Sigmoid colon (tissue), 7 donors: ENCODE results near the gene SLC5A7. TPM values are rescaled to one million over a fixed set of nuclear protein-coding genes. Genes with fewer than 3 reads are reported as not detected.

Experiments
- DNase-seq: peaks from one replicate; pipeline ENCODE4 v3.0.0-alpha.2; 2019
- H3K27ac ChIP-seq, 4 donors: fragments of 200-600 bp; sonication (generic); one replicate each; pipeline ENCODE4 v1.5.1; 2016 to 2019; ENCODE audit warnings: mild to moderate bottlenecking in 1 of 4
- H3K27me3 ChIP-seq, 3 donors: fragments of 200-600 bp; sonication (generic); one replicate each; pipeline ENCODE4 v1.5.1; 2019; ENCODE audit warnings: mild to moderate bottlenecking in 1 of 3
- H3K36me3 ChIP-seq, 4 donors: fragments of 200-600 bp; sonication (generic); one replicate each; pipeline ENCODE4 v1.5.1; 2016 to 2019
- H3K4me1 ChIP-seq, 4 donors: fragments of 200-600 bp; sonication (generic); one replicate each; pipeline ENCODE4 v1.5.1; 2017 to 2019
- H3K4me3 ChIP-seq, 4 donors: fragments of 200-600 bp; sonication (generic); one replicate each; pipeline ENCODE4 v1.5.1; 2017 to 2019; ENCODE audit warnings: mild to moderate bottlenecking in 2 of 4, moderate library complexity in 1 of 4
- H3K9me3 ChIP-seq, 4 donors: fragments of 200-600 bp in 3 of 4; sonication (generic) in 3 of 4; one replicate each; pipeline versions ENCODE4 v1.5.1 to v1.6.1; 2013 to 2019
- EP300 ChIP-seq, 4 donors: sonication (generic); formaldehyde crosslinking; IDR thresholded peaks; one replicate each; pipeline ENCODE4 v1.6.1; 2017; ENCODE audit warnings: antibody characterized with exemption in 4 of 4
- POLR2A ChIP-seq, 2 donors: fragments of 450-650 bp; IDR thresholded peaks; one replicate each; pipeline ENCODE4 v1.6.1; 2016; ENCODE audit warnings: antibody characterized with exemption in 2 of 2, mild to moderate bottlenecking in 2 of 2, moderate library complexity in 2 of 2
- POLR2AphosphoS5 ChIP-seq, 4 donors: sonication (generic); formaldehyde crosslinking; IDR thresholded peaks; one replicate each; pipeline ENCODE4 v1.6.1; 2017; ENCODE audit warnings: antibody characterized with exemption in 4 of 4
- WGBS, 2 donors: extraction: QIAGEN DNeasy Blood & Tissue Kit; methylation state at CpG; one replicate each; pipeline ENCODE4 v1.1.7; 2013; 5-methylcytosine and 5-hydroxymethylcytosine counted together
- intact Hi-C: fragments of 100-400 bp; cut with DNase I; formaldehyde crosslinking; loops from one replicate; pipeline ENCODE4 v1.15.1; 2023
- polyA plus RNA-seq, 3 donors: library from polyadenylated mRNA; stranded (reverse); fragments of 200-250 nt; gene quantifications; one replicate each; pipeline ENCODE4 v1.2.3, GENCODE V29; 2013
- total RNA-seq, 4 donors: library from RNA; depleted of rRNA; stranded (reverse); fragments of >200 nt; gene quantifications; one replicate each; pipeline ENCODE4 v1.1.0, GENCODE V29; 2016
- TF ChIP-seq, protein P1 (sequence below), 4 experiments: fragments of 450-650 bp in 3 of 4; fragments of 200-600 bp in 1 of 4; IDR thresholded peaks; one replicate each; pipeline ENCODE4 v1.5.1; 2016 to 2019; ENCODE audit warnings: antibody characterized with exemption in 4 of 4, mild to moderate bottlenecking in 3 of 4, moderate library complexity in 2 of 4
- donor health status: healthy with polysubstance abuse.
- donor health status: Bipolar disorder and iron deficiency.
- donor health status: healthy.

The SLC5A7 gene
- total and polyA plus RNA-seq, 7 donors = 0.79 to 2.9 (median 1.9) TPM; not detected in 2

DNA sequence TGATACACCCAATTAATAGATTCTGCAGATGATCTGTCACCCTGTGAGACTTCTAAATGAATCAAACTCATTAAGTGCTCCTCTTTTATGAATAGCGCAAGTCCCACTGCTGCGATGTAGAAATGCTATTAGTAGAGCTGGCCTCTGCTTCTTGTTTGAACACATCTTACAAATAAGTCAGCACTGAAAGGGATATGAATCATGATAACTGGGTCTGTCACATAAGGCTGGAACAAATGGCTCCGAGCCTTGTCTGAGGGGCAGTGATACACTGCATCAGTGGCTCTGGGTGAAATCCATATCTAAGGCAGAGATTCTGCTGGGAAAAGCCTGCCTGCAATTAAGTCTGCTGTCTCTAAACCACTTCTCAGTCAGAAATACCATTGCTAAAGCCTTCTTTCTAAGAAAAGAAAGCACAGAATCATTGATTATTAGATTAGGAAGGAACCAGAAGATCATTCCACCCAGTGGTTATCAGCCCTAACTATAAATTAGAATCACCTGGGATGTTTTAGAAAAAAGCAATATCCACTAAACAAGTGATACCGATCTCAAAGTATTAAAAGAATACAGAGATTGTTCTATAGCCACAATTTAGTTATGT lies 75.2 kb downstream of the SLC5A7 start:
- Histone ChIP-seq H3K27me3 (no peaks in the 10 kb centered on the region), H3K36me3 (no peaks in the 10 kb centered on the region), H3K4me1 (peaks cover 0 to under 1% (median 0%) of the 10 kb centered on the region in 4 donors), H3K9me3 (no peaks in the 10 kb centered on the region), H3K4me3 (no peak overlapping the region), H3K27ac (no peak overlapping the region)
- intact Hi-C loops = no loop called here
- no peak for TF ChIP-seq POLR2A (IDR thresholded peaks at IDR 0.05)
- no peak for TF ChIP-seq POLR2AphosphoS5 (IDR thresholded peaks at IDR 0.05)
- TF ChIP-seq EP300 (IDR thresholded peaks at IDR 0.05) = no peak
- TF ChIP-seq, protein P1, sequence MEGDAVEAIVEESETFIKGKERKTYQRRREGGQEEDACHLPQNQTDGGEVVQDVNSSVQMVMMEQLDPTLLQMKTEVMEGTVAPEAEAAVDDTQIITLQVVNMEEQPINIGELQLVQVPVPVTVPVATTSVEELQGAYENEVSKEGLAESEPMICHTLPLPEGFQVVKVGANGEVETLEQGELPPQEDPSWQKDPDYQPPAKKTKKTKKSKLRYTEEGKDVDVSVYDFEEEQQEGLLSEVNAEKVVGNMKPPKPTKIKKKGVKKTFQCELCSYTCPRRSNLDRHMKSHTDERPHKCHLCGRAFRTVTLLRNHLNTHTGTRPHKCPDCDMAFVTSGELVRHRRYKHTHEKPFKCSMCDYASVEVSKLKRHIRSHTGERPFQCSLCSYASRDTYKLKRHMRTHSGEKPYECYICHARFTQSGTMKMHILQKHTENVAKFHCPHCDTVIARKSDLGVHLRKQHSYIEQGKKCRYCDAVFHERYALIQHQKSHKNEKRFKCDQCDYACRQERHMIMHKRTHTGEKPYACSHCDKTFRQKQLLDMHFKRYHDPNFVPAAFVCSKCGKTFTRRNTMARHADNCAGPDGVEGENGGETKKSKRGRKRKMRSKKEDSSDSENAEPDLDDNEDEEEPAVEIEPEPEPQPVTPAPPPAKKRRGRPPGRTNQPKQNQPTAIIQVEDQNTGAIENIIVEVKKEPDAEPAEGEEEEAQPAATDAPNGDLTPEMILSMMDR (IDR thresholded peaks at IDR 0.05) = no peak
- WGBS, 2 donors = 70 to 92% methylated on average over 4 of the region's 4 CpGs
- DNase-seq = no peak

Other genes with a start within 250 kb of the SLC5A7 start
- gene RGPD4, start 159.6 kb upstream of the SLC5A7 start, total RNA-seq = not detected
- not detected for gene RGPD4, start 159.6 kb upstream of the SLC5A7 start, polyA plus RNA-seq